Inflammatory macrophage treated with lipopolysaccharide for 1 hour (primary cell): Measurements from ENCODE around the gene ALPP.
"Not testable (repeated sequence)": the region's sequence is repeated elsewhere in the genome, so short reads cannot be mapped to it uniquely, and the experiment has no call there.

Experiments
- DNase-seq, 2 donors: peaks; one replicate each; pipeline ENCODE4 v3.0.0-alpha.2; 2020 to 2022

ALPP gene

DNA sequence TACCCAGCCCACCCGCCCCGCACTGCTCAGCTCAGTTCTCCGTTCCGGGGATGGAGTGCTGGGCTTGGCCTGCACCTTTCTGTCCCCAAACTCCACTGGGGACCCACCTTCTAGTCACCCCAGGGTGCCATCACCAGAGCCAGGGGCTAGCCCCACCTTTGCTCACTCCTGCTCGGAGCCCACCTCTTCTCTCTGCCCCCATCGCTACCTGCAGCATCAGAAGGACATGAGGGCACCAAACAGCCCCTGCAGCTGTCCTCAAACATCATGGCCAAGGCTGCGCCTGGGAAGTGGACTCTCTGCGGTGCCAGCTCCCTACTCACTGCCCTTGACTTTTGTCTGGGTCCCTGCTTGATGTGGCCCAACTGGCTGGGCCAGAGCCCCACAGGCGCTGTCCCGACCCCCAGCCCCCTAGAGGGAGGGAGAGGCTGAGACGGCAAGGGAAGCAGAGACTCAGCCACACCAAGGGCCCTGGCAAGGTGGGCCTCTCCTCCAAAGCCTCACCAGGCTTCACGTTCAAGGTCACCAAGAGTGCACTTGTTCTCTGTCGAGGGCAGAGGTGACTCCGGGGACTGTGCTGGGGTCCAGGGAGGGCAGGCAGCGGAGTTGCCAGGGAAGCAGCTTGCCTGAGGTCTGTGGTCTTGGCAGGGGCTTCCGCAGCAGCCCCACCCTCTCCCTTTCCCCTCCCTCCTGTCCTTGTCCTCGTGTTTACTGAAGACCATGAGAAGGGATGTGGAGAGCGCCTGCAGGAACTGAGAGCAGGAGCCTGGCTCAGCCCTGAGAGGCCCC, 13.6 kb upstream of the ALPP start:
- DNase-seq: not testable (repeated sequence)

DNA sequence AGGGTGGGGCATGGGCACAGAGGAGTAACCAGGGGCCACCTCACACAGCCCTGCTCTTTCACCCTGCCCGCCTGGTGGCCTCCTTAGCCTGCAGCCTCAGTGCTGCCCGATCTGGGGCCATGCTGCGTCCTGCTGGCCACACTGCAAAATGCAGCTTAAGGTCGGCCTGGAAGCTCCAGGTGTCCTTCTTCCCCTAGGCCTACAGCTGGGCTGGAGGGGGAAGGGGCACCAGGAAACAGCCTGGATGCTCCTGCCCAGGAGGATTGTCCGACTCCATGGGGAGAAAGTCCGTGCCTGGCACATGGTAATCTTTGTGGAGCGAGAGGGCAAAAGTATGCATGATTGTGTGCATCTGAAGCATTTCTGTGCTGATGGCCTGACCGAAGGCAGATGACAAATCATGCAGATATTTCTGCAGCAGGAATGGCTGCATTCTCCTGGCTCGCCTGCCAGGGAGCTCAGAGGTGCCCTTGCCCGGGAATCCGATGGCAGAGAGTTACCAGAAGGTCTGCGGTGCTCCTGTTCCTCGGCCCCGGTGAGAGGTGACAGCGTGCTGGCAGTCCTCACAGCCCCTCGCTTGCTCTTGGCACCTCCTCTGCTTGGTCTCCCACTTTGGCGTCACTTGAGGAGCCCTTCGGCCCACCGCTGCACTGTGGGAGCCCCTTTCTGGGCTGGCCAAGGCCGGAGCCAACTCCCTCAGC, 12.8 kb upstream of the ALPP start:
- peak; percentile 10 to 18 for DNase-seq

GRCh38 chr2:232366461-232366860, 12.1 kb upstream of the ALPP start:
- DNase-seq: not testable (repeated sequence)

DNA sequence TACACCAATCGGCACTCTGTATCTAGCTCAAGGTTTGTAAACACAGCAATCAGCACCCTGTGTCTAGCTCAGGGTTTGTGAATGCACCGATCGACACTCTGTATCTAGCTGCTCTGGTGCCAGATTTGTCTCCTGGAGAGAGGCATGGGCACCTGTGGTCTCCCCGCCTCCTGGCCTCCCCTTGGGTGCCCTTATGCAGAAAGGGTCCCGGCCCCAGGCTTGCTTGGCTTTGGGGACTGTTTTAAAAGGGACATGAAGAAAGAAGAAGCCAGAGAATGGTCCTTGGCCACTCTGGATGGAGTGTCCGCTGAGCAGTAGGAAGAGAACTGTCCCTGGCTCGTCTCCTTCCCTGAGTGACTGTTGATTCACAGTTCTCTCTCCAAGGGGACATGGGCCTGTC, 11.5 kb upstream of the ALPP start:
- no peak for DNase-seq

DNA sequence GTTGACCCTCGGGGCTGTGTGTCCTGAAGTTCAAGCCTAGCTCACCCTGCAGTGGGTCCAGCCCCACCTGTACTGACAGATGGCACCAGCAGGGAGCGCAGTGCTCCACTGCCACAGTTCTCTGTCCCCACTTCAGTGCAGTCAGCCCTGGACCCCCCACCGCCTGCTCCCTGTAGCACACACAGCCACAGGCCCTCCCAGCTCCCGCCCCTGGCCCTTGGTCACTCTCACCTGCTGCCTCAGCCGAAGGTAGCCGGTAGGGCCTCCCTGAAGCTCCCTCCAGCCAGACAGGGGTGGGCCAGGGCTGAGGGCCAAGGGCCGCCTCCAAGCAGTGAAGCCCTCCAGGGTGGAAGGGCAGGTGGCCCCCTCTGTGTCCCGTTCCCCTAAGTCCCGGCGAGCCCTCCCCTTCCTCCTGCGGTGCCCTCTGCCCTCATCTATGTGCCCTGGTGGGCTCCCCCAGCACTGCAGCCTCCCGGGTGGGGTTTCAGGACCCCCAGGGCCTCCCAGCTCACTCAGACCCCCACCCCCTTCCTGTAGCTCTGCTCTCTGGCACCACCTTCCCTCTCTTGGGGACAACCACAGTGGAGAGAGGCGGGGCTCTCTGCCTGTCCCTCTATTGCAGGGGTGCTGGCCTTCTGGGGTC, 10.8 kb upstream of the ALPP start:
- no peak for DNase-seq

DNA sequence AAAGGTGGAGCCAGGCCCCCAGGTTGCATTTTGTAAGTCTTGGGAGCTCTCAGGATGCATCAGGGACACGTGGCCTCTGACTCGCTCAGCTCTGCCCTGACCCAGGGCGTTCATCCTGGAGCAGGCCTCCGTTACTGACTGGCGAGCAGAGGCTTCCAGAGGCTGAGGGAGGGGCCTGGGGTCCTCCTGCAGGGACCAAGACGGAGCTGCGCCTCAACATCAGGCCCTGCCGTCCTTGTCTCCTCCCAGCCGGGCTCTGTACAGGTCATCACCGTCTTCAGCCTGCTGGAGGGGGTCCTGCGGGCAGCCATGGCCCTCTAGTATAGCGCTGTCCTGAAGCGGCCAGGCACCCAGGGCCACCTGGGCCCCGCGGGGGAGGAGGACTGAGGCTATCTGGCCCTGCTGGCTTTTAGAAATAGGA, 10.2 kb upstream of the ALPP start:
- peak in 1 of 2 donors; percentile 6 for DNase-seq

GRCh38 chr2:232369126-232369951, 9.2 kb upstream of the ALPP start:
- peak in 1 of 2 donors; percentile 31 for DNase-seq

- not testable (repeated sequence) for DNase-seq
Observed at GRCh38 chr2:232370007-232370406, 8.5 kb upstream of the ALPP start.

DNA sequence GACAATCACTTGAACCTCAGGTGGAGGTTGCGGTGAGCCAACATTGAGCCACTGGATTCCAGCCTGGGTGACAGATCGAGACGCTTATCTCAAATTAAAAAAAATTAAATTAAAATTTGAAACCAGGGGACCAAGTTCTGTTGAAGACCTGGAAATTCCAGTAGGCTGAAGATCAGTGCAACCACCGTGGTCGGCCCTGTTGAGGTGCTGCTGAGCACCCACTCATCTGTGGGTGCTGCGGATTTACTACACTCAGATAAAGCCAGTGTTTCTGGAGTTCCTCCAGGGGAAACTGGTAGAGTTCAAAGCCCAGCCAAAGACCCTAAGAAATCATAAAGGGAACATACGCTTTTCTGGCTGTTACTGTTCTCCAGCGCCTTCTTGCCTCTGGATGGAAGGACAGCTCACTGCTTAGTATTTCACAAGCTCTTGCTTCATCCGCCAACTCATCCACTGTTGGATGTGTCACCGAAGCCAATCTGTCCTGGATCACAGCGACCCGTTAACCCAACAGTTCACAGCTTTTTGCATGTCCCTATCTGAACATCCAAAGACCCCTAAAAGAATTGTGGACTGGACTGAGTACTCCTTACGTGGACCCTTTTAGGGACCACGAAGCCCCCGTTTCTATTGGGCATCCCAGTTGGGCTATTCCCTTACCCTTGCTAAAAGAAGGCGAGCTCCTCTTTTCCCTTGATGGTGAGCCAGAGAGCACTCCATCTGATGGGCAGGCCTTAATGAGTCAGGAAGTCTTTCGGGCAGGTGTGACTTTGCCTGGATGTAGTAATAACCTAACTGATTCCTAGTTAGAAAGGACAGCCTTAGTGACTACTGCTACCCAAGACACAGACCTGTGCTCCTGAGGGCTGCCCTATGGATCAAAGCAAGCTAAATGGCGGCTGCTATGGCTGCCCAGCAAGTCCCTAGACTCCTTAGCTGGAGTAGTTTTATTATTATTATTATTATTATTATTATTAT, 6.0 kb upstream of the ALPP start:
- DNase-seq: peak; percentile 66 to 82

DNA sequence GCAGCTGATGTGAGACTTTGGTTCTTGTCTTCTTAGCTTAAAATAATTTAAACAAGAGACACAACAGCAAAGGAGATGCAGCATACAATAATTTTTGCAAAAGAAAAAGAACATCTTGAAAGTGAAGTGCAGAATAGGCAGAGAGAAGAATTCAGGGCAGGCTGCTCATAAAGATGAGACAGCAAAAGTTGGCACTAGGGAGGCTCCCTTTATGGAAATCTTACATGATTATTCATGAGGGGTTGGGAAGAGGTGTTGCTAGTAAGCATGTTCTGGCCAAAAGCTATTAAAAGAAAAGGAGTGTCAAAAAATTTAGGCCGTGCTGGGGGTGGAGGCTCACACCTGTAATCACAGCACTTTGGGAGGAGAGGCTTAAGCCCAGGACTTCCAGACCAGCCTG, 4.2 kb upstream of the ALPP start:
- DNase-seq: no peak

DNA sequence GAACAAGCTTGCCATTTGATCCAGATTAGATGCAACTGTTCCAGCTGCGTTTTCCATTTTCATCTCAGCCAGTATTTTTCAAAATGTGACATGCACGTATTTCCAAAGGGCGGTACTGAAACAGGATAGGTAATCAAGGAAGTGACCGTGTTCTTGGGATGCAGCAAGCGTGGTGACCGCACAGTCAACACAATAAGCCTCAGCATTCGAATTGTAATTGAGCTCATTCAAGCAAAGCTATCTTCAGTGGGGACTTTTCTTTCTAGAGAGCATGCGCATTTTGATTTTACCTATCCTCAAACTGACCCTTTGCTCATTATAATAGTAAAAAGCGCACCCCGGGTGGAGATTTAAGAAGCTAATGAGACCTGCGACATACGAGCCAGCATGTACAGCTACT, 3.4 kb upstream of the ALPP start:
- DNase-seq: no peak

DNA sequence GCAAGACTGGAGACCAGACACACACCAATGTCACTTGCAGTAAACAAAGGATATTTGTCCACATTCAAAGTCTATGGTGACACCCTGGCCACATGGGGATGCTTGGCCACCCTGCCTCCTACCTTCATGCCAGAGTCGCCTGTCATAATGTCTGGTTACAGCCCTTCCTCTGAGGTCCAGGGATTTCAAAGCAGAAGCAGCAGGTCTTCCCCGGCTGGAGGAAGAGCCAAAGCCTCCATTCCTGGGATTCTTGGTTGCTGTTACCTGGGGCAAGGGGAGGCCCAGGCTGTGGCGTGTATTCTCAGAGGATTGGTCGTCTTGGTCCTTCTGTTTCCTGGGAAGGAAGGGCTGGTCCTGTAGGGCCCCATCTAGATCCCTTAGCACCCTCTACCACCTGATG, 2.3 kb upstream of the ALPP start:
- no peak for DNase-seq

GRCh38 chr2:232376713-232377112, 1.8 kb upstream of the ALPP start:
- no peak for DNase-seq

GRCh38 chr2:232377319-232377718, 1.2 kb upstream of the ALPP start:
- no peak for DNase-seq

- DNase-seq: no peak
Observed at GRCh38 chr2:232377841-232378734, 463 bp upstream of the ALPP start.

- not testable (repeated sequence) for DNase-seq
Observed at GRCh38 chr2:232379610-232380590, 1.3 kb downstream of the ALPP start.

DNA sequence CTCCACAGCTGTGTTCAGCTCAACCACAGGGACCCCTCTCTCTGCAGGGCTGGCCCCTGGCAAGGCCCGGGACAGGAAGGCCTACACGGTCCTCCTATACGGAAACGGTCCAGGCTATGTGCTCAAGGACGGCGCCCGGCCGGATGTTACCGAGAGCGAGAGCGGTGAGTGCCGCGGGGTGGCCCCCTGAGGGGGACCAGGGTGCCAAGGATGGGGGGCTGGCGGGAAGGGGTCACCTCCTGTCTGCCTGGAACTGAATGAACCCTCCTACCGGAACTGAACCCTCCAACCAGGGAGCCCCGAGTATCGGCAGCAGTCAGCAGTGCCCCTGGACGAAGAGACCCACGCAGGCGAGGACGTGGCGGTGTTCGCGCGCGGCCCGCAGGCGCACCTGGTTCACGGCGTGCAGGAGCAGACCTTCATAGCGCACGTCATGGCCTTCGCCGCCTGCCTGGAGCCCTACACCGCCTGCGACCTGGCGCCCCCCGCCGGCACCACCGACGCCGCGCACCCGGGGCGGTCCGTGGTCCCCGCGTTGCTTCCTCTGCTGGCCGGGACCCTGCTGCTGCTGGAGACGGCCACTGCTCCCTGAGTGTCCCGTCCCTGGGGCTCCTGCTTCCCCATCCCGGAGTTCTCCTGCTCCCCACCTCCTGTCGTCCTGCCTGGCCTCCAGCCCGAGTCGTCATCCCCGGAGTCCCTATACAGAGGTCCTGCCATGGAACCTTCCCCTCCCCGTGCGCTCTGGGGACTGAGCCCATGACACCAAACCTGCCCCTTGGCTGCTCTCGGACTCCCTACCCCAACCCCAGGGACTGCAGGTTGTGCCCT, 2.9 kb downstream of the ALPP start:
- not testable (repeated sequence) for DNase-seq
